GM10248 (cell line): ENCODE data around the gene PXDN.
"Not testable (repeated sequence)": the region's sequence is repeated elsewhere in the genome, so short reads cannot be mapped to it uniquely, and the experiment has no call there.

Experiments
- CTCF ChIA-PET: fragments of 300-600 bp; sonication (Branson Sonifier 250); formaldehyde crosslinking; extraction: SDS; loops from one replicate; lab custom pipeline; 2021; ENCODE audit warnings: antibody characterized with exemption; lab: Yijun Ruan, JAX
- POLR2A ChIA-PET: fragments of 350-650 bp; sonication (Branson Sonifier 250); formaldehyde crosslinking; extraction: SDS; loops from one replicate; lab custom pipeline; 2020; ENCODE audit warnings: antibody characterized with exemption; lab: Yijun Ruan, JAX
- DNase-seq: peaks from one replicate; pipeline ENCODE4 v3.0.0; 2012; ENCODE audit errors: extremely low spot score
- TF ChIP-seq, protein P1 (sequence below): IDR thresholded peaks from 2 replicates; pipeline ENCODE4 v1.5.1; 2012; ENCODE audit warnings: mild to moderate bottlenecking, low read depth; ENCODE audit errors: extremely low read depth, missing control alignments, control extremely low read depth

Gene PXDN

GRCh38 chr2:1784087-1784486 is 39.8 kb upstream of the PXDN start:
- ChIA-PET CTCF (interaction anchor here (2.2 kb wide), 1 partner anchor 14 kb away, joined by 6 read pairs; no protein-coding TSS in a partner anchor), POLR2A (no interaction called here)
- TF ChIP-seq, protein P1, sequence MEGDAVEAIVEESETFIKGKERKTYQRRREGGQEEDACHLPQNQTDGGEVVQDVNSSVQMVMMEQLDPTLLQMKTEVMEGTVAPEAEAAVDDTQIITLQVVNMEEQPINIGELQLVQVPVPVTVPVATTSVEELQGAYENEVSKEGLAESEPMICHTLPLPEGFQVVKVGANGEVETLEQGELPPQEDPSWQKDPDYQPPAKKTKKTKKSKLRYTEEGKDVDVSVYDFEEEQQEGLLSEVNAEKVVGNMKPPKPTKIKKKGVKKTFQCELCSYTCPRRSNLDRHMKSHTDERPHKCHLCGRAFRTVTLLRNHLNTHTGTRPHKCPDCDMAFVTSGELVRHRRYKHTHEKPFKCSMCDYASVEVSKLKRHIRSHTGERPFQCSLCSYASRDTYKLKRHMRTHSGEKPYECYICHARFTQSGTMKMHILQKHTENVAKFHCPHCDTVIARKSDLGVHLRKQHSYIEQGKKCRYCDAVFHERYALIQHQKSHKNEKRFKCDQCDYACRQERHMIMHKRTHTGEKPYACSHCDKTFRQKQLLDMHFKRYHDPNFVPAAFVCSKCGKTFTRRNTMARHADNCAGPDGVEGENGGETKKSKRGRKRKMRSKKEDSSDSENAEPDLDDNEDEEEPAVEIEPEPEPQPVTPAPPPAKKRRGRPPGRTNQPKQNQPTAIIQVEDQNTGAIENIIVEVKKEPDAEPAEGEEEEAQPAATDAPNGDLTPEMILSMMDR = no peak
- no peak for DNase-seq

DNA sequence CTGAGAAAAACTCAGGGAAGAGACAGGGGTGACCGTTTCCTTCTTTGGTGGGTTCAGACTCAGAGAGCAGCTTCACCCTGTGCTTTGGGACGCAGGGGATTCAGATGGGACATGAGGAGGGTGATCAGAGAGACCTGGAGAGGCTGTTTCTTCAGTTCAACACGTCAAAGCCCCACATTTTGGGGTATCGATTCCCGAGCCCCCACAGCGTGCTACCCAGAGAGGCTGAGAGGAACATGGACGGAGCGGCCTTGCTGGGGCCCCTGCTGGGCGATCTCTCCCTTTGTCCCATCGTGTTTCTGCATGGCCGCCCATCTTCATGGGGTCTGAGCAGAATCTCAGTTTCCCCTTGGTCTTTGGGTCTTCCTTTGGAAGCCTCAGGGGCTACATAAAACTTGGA is 38.2 kb upstream of the PXDN start:
- CTCF ChIA-PET = interaction anchor here (2.2 kb wide), 1 partner anchor 13 kb away, joined by 6 read pairs; no protein-coding TSS in a partner anchor
- no peak for DNase-seq
- POLR2A ChIA-PET = no interaction called here
- TF ChIP-seq, protein P1 = no peak

DNA sequence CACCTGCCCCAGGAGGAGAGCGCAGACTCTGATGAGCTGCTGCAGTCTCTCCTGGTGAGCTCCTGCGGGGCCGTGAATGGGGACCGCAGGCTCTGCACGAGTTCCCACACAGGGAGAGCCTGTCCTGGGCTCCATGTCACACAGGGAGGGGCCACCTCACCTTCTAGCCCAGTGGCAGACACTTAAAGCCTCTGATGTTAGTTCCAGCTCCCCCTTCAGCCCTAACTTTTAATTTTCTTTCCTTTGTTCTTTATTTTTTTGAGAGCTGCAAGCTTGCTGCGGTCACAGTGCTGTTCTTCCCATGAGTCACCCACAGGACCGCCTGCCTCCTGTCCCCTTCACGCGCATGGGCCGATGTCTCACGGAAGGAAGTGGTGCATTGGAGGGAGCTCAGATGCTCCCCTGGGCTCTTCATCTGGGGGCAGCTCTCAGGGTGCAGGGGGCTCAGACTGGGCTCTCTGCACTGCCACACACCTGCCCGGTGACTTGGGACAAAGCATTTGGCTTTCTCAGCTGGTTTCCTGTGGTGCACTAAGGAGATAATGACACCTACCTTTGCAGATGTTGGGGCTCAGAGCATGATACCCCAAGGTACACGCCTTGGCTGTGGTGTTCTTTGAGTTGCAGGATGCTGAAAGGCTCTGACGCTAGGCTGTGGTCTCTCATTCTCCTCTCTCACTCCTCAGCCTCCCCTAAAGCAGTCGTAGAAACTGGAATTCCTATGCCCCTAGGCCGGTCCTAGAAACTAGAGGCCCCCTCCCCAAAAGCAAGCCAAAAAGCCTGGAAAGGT is 37.2 kb upstream of the PXDN start:
- DNase-seq = no peak
- POLR2A ChIA-PET = no interaction called here
- TF ChIP-seq, protein P1 = no peak
- CTCF ChIA-PET = no interaction called here

DNA sequence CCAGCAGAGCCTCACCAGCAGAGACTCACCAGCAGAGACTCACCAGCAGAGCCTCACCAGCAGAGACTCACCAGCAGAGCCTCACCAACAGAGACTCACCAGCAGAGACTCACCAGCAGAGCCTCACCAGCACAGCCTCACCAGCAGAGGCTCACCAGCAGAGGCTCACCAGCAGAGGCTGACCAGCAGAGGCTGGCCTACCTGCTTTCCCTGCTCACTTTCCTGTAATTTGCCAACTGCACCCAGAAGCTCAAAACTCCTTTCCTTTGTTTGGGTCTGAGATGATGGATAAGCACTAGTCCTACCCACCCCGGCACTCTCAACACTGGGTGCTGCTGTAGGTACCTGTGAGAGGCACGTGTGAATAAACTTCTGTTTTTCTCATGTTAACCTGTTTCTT is 36.4 kb upstream of the PXDN start:
- no peak for DNase-seq
- TF ChIP-seq, protein P1 = no peak
- POLR2A ChIA-PET = no interaction called here
- CTCF ChIA-PET = no interaction called here

DNA sequence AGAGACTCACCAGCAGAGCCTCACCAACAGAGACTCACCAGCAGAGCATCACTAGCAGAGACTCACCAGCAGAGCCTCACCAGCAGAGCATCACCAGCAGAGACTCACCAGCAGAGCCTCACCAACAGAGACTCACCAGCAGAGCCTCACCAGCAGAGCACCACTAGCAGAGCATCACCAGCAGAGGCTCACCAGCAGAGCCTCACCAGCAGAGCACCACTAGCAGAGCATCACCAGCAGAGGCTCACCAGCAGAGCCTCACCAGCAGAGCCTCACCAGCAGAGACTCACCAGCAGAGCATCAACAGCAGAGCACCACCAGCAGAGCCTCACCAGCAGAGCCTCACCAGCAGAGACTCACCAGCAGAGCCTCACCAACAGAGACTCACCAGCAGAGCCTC is 35.7 kb upstream of the PXDN start:
- not testable (repeated sequence) for DNase-seq

GRCh38 chr2:1778566-1778965 is 34.3 kb upstream of the PXDN start:
- POLR2A ChIA-PET = no interaction called here
- TF ChIP-seq, protein P1 = no peak
- CTCF ChIA-PET = interaction anchor here (2.4 kb wide), 2 partner anchors 9 to 28 kb away, joined by 5 to 11 read pairs; no protein-coding TSS in a partner anchor
- DNase-seq = no peak

More for the DNA sequence above, 35.7 kb upstream of the PXDN start:
- CTCF ChIA-PET, POLR2A ChIA-PET: not testable (repeated sequence)

GRCh38 chr2:1777781-1778180 is 33.5 kb upstream of the PXDN start:
- TF ChIP-seq, protein P1 = no peak
- ChIA-PET POLR2A (no interaction called here), CTCF (interaction anchor here (2.4 kb wide), 2 partner anchors 9 to 27 kb away, joined by 5 to 11 read pairs; no protein-coding TSS in a partner anchor)
- DNase-seq = no peak
